Rectal smooth muscle tissue (tissue), 1 donor: ENCODE measurements around the gene MAPK4.

Experiments
- H3K27ac ChIP-seq: one replicate; pipeline ENCODE4 v1.7.0; 2013; ENCODE audit warnings: low read depth, low read length, inconsistent platforms
- H3K27me3 ChIP-seq: one replicate; pipeline ENCODE4 v1.7.0; 2013; ENCODE audit warnings: low read length; ENCODE audit not compliant: control insufficient read depth, insufficient read depth
- H3K36me3 ChIP-seq: one replicate; pipeline ENCODE4 v1.7.0; 2013; ENCODE audit warnings: low read length; ENCODE audit not compliant: control insufficient read depth, insufficient read depth
- H3K4me1 ChIP-seq: one replicate; pipeline ENCODE4 v1.7.0; 2013; ENCODE audit warnings: low read length; ENCODE audit not compliant: control insufficient read depth, insufficient read depth
- H3K4me3 ChIP-seq: one replicate; pipeline ENCODE4 v1.7.0; 2013; ENCODE audit warnings: low read length
- H3K9ac ChIP-seq: one replicate; pipeline ENCODE4 v1.7.0; 2013; ENCODE audit warnings: low read length

The MAPK4 gene

DNA sequence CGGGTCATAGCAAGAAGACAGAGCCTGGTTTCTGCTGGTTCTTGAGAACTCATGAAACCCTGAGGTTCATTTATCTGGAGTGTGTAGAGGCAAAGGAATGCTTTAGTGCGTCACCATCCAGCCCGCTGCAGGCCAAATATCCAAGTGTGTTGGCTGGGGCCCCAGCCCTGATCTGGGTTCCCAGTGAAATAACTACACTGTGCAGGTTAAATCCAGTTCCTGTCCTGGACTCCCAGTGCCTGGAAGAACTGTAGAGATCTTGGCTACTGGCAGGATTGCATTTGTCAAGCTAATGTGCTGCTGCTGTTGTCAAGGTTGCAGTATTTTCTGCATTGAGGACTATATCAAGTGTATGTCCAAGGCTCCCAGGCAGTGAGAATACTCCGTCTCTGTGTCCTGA lies 89.9 kb downstream of the MAPK4 start:
- H3K27me3 ChIP-seq, result no peaks in the 10 kb centered on the region
- peak overlapping the region; percentile 97 for H3K27ac ChIP-seq
- H3K4me3 ChIP-seq, result peak overlapping the region; percentile 20

DNA sequence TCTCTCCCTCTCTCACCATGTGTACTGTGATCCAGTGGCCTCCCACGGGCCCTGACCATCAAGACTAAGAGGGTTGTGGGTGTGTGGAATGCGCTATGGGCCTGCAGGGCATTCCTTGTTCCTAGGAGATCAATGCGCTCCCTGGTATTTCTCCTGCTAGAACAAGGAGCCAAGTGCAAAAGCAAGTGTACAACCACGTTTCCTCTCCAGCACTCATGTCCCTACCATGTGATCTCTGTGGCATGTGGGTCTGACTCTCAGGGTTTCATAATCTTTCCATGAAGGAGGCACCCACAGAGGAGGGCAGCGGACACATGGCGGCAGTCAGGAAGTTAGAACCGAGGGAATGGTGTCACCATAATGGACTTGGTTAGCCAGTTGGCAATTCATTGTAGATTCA lies 91.4 kb downstream of the MAPK4 start:
- no peak overlapping the region for H3K9ac ChIP-seq
- no peak overlapping the region for H3K4me3 ChIP-seq
- peak overlapping the region; percentile 97 for H3K27ac ChIP-seq
- no peaks in the 10 kb centered on the region for H3K27me3 ChIP-seq
- no peaks in the 10 kb centered on the region for H3K36me3 ChIP-seq
- peaks cover 62% of the 10 kb centered on the region for H3K4me1 ChIP-seq

More for the DNA sequence above, 89.9 kb downstream of the MAPK4 start:
- no peaks in the 10 kb centered on the region for H3K36me3 ChIP-seq
- peaks cover 54% of the 10 kb centered on the region for H3K4me1 ChIP-seq
- no peak overlapping the region for H3K9ac ChIP-seq

DNA sequence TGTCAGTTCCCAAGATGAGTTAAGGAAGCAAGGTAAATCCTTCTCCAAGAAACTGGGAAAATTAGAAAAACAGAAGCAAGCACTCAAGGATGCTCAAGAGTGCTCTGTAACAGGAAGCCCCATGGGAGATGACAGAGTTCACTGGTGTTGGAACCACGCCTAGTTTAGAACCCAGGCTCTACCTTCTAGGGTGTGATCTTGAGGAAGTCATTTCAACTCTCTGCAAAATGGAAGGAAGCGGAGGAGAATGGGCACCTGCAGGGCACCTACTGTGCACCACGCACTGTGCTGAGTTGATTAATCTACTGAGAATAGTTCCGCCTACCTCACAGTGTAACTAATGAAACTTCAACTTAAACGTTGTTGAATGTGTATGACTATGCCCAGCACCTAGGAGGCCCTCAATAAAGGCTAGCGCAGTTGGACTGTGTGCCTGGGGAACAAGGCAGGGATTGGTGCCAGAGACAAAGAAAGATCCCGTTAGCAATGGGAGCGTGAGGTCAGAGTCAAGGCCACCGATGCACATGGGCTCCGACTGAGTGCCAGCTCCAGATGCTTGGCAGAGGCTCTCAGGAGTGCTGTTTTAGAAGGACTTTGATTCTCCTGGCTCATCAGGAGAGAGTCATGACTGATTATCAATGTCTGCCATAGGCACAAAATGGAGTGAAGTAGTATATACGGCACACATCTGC lies 93.7 kb downstream of the MAPK4 start:
- no peak overlapping the region for H3K4me3 ChIP-seq
- peak overlapping the region; percentile 94 for H3K27ac ChIP-seq
- H3K9ac ChIP-seq, result no peak overlapping the region

DNA sequence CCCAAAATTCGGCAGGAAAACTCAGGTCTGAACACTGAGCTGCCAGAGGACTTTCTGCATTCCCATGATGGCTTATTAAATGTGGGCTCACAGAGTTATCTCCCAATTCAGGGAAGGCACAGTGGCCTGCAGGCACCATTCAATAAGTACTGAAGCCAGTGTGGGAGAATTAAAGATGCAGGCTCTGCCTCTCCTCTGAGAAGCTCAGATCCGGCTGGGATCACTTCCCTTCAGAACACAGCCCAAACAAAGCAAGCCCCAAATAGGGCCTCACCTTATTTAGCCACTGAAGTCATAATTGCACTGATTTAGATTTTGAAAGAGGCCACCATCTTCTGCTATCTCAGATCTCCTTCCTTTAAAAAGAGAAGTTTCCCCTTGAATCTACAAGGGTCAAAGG lies 94.3 kb downstream of the MAPK4 start:
- Histone ChIP-seq H3K4me3 (no peak overlapping the region), H3K36me3 (no peaks in the 10 kb centered on the region), H3K4me1 (peaks cover 54% of the 10 kb centered on the region), H3K9ac (no peak overlapping the region), H3K27ac (peak overlapping the region; percentile 94), H3K27me3 (no peaks in the 10 kb centered on the region)

More for the DNA sequence above, 93.7 kb downstream of the MAPK4 start:
- H3K36me3 ChIP-seq, result no peaks in the 10 kb centered on the region
- peaks cover 52% of the 10 kb centered on the region for H3K4me1 ChIP-seq
- H3K27me3 ChIP-seq, result no peaks in the 10 kb centered on the region

DNA sequence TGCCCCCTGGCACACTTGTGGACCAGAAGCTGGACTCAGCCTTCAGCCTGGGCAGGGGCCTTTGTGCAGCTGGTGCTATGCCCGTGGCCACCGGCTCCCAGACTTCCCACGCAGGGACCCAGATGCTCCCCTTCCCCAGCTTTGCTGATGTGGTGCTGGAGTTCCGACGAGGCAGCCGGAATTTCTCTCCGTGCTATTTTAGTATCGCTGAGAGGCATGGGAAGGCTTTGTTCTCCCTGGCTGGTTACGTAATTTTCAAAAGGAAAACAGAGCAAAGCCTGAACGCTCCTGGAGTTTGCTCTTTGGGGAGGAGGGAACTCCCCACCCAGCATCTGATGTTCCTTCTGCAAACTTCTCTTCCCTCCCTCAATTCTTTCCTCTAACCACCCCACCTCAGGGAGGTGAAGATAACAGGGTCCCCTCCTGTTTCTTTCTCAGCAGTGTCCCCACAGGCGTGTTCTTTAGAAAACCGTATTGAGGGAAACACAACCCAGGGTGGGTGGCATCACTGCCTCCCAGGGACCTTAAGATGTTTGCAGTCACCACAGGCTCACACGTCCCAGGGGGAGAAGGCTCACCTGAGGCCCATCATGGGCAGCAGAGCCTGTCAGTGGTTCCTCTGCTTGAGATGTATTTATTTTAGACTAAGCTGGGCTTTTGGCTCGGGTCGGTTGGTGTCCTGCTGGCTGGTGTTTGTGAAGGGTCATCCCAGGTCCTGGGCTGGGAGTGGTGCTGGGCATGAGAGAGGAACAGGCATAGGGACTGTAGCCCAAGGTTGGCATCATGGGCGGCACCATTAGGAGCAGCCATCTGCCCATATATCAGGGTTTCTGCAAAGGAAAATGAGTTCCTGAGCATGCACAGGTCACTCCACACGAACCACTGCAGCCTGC lies 95.0 kb downstream of the MAPK4 start:
- Histone ChIP-seq H3K4me3 (no peak overlapping the region), H3K9ac (no peak overlapping the region), H3K4me1 (peaks cover 55% of the 10 kb centered on the region), H3K36me3 (no peaks in the 10 kb centered on the region), H3K27me3 (no peaks in the 10 kb centered on the region), H3K27ac (peak overlapping the region; percentile 94)

DNA sequence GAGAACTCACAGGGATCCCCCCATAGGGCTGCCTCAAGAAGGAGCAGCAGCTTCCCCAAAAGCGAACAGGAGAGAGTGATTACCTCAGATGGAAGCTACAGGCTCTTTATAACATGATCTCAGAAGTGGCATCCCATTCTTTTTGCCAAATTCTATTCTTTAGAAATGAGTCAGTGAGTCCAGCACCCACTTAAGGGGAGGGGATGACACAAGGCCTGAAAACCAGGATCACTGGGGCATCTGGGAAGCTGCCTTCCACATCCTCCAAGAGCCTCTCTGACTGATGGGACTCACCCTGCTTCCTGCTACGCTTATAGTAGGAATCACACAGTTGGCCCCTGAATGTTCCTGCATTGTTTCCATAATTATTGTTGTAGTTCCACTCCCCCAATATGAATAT lies 96.5 kb downstream of the MAPK4 start:
- Histone ChIP-seq H3K4me1 (peaks cover 41% of the 10 kb centered on the region), H3K36me3 (no peaks in the 10 kb centered on the region), H3K27me3 (no peaks in the 10 kb centered on the region), H3K27ac (no peak overlapping the region), H3K9ac (no peak overlapping the region), H3K4me3 (no peak overlapping the region)

DNA sequence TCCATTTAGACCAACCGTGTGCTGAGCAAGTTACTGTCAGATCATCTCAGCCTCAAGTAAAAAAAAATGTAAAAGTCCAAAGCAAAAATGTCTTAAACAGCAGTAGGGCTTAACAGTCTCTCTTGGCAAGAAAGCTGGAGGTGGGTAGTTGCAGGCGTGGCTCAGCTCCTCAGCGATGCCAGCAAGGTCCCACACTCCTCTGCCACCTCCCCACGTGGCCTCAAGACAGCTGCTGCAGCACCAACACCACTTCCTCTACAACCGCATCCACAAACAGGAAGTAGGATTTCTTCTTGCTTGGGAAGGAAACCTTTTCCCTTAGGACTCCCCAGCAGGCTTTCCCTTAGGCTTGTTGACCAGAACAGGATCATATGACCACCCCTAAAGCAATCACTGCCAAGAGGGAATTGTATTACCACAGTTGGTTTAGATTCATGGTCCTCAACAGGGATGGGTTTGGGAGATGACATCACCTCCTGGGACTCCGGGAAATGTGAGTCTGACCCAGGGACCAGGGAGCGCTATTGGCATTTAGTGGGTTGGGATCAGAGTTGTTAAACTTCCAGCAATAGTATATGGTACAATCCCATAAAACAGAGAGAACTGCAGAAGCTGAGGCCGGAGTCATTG lies 97.1 kb downstream of the MAPK4 start:
- no peak overlapping the region for H3K4me3 ChIP-seq
- peak overlapping the region; percentile 25 for H3K27ac ChIP-seq
- H3K9ac ChIP-seq, result no peak overlapping the region
- no peaks in the 10 kb centered on the region for H3K27me3 ChIP-seq
- H3K36me3 ChIP-seq, result no peaks in the 10 kb centered on the region
- H3K4me1 ChIP-seq, result peaks cover 37% of the 10 kb centered on the region

DNA sequence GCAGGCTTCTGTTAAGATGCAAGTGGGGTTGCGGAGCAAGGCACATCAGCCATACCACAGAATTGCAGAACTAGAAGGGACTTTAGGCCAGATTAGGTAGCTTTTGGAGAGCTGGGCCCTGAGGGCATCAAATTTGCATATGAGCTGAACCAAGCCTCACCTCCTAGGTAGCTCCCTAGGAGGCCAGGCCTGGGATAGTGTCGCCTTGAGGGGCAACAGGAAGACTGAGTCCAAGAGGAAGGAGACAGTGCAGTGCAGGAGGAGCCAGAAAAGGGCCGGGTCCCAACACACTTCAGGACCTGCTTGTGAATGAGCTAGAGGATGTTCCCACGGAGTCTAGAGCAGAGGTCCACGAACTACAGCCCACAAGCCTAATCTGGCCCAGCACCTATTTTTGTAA lies 98.7 kb downstream of the MAPK4 start:
- H3K27ac ChIP-seq, result peak overlapping the region; percentile 79
- no peaks in the 10 kb centered on the region for H3K36me3 ChIP-seq
- H3K4me3 ChIP-seq, result no peak overlapping the region
- H3K9ac ChIP-seq, result no peak overlapping the region
- H3K4me1 ChIP-seq, result peaks cover 32% of the 10 kb centered on the region
- no peaks in the 10 kb centered on the region for H3K27me3 ChIP-seq

DNA sequence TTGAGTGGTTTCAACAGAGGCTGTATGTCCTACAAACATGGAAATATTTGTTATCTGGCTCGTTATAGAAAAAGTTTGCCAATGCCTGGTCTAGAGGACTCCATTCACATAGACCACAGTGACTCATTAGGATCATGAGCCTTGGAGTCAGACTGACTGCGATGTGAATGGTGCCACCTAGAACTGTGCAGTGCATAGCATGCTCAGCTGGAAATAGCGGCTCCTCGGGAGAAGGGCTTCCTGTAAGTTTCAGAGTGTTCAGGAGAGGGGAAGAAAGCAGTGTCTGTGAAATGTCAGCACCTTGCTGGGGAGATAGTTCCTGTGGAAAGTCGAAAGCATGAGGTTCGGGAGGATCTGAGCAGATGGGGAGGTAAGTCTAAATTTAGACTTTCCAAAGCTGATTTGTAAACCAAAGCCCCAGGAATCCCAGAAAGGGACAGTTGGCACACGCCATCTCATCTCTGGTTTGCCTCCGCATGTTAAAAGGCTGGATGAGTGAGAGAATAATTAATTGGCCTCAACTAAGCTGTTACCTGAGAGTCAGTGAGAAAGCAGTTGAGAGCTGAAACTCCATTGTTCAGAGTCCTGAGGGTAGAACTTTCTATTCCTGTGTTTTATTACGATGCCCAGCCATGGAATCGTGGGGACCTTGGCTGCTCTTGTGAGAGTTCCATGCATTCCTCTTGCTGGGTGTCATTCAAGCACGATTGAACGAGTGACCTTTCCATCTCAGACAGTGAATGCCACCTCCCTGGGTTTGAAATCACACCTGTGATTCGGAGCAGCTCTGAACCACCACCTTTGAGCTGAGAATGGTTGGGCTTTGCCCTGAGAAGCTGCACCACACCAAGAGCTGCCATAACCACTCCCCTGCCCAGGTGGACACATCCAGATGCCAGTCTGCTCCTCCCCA lies 99.5 kb downstream of the MAPK4 start:
- Histone ChIP-seq H3K27me3 (no peaks in the 10 kb centered on the region), H3K4me1 (peaks cover 25% of the 10 kb centered on the region), H3K27ac (peak overlapping the region; percentile 79), H3K4me3 (no peak overlapping the region), H3K9ac (no peak overlapping the region), H3K36me3 (no peaks in the 10 kb centered on the region)

DNA sequence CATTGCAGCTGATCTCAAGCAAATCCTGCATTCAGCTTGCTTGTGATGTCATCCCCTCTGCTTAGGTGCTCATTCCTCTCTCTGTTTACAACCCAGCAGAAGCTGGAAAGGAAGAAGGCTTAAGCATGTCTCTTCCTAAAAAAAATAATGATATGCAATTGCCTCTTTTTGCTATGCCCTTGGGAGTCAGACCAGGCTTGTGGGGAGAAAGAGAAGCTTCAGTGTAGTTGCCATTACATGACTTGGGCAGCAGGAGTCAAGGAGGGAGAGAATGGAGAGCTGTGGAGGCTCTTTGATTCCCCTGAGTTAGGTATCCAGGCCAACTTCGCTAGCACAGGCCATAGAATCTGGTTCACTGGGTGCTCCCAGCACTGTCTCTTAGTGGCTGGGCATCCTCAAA lies 101.1 kb downstream of the MAPK4 start:
- no peak overlapping the region for H3K9ac ChIP-seq
- no peaks in the 10 kb centered on the region for H3K36me3 ChIP-seq
- no peaks in the 10 kb centered on the region for H3K27me3 ChIP-seq
- no peak overlapping the region for H3K27ac ChIP-seq
- H3K4me3 ChIP-seq, result no peak overlapping the region
- peaks cover 13% of the 10 kb centered on the region for H3K4me1 ChIP-seq

DNA sequence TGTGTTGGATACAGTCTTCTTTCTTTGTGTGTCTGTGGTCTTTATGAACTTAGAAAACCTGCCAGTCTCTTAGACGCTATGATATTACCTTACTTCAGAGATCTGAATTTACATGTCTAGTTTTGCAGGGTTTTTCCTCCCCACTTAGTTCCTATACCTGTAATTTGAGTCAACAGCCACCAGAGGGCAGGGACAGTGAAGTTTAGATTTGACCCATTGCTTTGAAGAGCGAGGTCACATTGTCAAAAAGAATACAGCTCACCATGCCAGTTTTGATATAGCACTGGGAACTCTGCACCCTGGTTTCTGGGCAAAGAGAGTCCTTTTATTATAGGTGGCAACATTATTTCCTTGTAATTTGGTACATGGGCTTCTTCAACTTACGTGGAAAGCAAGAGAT lies 102.3 kb downstream of the MAPK4 start:
- Histone ChIP-seq H3K27ac (no peak overlapping the region), H3K36me3 (no peaks in the 10 kb centered on the region), H3K4me1 (peaks cover 11% of the 10 kb centered on the region), H3K4me3 (no peak overlapping the region), H3K9ac (no peak overlapping the region), H3K27me3 (no peaks in the 10 kb centered on the region)
